NCI-H748 treated with DMSO at 0.1 percent for 48 hours (cell line): Measurements from ENCODE around the gene SPEM1.
A peak's percentile ranks its signal among the peaks of the same experiment; 100 is the strongest.

Source experiments
- DNase-seq: peaks from one replicate; lab custom pipeline; 2025; lab: John Stamatoyannopoulos, UW

SPEM1 gene

GRCh38 chr17:7440113-7440833 is 20.1 kb downstream of the SPEM1 start:
- DNase-seq: peak; percentile 31

- no peak for DNase-seq
Measured at GRCh38 chr17:7440834-7441195, 20.7 kb downstream of the SPEM1 start.

GRCh38 chr17:7441266-7441665 is 21.1 kb downstream of the SPEM1 start:
- no peak for DNase-seq

- no peak for DNase-seq
Measured at GRCh38 chr17:7442142-7442541, 22.0 kb downstream of the SPEM1 start.

- no peak for DNase-seq
Measured at GRCh38 chr17:7443499-7444485, 23.7 kb downstream of the SPEM1 start.

GRCh38 chr17:7444682-7445618 is 24.8 kb downstream of the SPEM1 start, which contains the start of gene CHRNB1:
Gene CHRNB1, plus strand, starts transcription at chr17:7445061. Its CDS starts 67 bp downstream, at chr17:7445128.
- no peak for DNase-seq

- DNase-seq: no peak
Measured at GRCh38 chr17:7445619-7445968, 25.5 kb downstream of the SPEM1 start.

GRCh38 chr17:7448461-7448860 is 28.3 kb downstream of the SPEM1 start:
- no peak for DNase-seq

- no peak for DNase-seq
Measured at GRCh38 chr17:7459961-7460545, 39.9 kb downstream of the SPEM1 start.

- DNase-seq: no peak
Measured at GRCh38 chr17:7460850-7461660, 40.9 kb downstream of the SPEM1 start.

- no peak for DNase-seq
Measured at GRCh38 chr17:7462474-7463371, 42.6 kb downstream of the SPEM1 start.

- no peak for DNase-seq
Measured at GRCh38 chr17:7463372-7463846, 43.3 kb downstream of the SPEM1 start.

GRCh38 chr17:7464081-7464480 is 44.0 kb downstream of the SPEM1 start:
- no peak for DNase-seq

GRCh38 chr17:7465597-7466275 is 45.6 kb downstream of the SPEM1 start:
- DNase-seq: no peak

- DNase-seq: no peak
Measured at GRCh38 chr17:7466318-7466638, 46.2 kb downstream of the SPEM1 start.

- no peak for DNase-seq
Measured at GRCh38 chr17:7466639-7467341, 46.7 kb downstream of the SPEM1 start.

- DNase-seq: no peak
Measured at GRCh38 chr17:7467498-7467897, 47.4 kb downstream of the SPEM1 start.

- no peak for DNase-seq
Measured at GRCh38 chr17:7468290-7468689, 48.2 kb downstream of the SPEM1 start.
